ENCODE data around the gene LTBR.

LTBR gene

DNA sequence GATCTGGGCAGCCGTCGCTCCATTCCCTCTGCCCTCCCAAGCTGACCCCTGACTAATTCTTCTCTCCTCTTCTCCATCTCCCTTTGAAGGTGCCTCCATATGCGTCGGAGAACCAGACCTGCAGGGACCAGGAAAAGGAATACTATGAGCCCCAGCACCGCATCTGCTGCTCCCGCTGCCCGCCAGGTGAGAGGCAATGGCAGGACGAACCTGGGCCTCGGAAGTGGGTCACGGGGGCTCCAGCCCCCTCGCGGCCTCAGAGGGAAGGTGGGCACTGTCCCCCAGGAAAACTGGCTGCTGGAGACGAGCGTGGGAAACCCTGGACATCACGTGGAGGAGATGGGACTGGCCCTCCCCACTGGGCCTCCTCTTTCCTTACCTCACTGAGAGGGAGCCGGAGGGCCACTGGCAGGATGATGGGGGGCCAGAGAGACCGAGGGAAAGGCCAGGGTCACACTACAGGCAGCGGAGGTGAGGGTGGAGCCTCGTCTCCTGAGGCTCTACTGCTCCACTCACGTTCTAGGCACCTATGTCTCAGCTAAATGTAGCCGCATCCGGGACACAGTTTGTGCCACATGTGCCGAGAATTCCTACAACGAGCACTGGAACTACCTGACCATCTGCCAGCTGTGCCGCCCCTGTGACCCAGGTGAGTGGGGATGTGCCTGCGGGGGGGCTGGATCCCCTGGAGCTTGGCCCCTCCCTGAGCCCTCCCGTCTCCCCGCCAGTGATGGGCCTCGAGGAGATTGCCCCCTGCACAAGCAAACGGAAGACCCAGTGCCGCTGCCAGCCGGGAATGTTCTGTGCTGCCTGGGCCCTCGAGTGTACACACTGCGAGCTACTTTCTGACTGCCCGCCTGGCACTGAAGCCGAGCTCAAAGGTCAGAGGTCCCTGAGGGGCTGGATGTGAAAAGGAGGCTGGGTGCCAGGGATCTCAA, 806 bp downstream of the LTBR start:
- no peak for DNase-seq (ENCODE audit: low read depth)

DNA sequence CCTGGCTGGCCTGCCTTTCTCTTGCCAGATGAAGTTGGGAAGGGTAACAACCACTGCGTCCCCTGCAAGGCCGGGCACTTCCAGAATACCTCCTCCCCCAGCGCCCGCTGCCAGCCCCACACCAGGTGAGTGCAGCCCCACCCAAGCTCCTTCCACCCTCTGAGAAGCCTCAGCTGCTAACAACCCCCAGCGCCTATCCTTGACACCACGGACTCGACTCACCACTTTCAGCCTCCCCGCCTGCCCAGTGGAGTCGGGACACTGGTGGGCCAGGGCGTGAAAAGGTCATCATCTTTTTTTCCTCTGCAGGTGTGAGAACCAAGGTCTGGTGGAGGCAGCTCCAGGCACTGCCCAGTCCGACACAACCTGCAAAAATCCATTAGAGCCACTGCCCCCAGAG, 2.1 kb downstream of the LTBR start:
- no peak for DNase-seq (ENCODE audit: low read depth)

DNA sequence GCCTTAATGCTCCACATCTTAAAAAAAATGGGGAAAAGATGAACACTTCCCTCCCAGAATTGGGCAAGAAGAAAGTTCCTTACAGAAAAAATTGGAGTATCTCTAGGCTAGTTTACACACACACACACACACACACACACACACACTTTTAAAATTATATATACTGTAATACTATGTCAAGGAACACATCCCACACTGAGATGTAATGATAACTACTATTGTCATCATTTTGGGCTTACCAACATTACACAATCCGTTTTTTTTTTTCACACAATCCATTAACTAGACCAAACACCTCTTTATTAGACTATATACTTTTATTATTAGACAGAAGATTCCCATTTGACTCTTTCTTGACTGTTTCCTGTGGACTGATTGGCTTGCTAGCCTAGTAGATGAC, 2.5 kb downstream of the LTBR start:
- DNase-seq (ENCODE audit: low read depth) = no peak

DNA sequence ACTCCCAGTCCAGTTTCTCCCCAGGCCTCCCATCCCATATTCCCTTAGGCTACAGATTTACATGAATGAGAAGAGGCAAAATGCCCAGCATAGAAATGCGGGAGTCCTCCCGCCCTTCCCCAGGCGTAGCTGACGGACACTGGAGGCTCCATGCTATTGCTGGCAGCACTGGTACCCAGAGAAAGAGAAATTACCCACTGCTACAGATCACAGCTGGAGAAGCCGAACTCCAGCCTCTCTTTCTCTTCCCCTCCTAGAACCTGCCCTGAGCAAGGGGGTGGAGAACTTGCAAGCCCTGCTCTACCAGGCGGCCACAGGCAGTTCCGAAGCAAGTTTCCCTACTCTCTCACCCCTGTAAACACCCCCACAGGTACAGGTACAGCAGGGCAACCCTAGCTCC, 3.6 kb downstream of the LTBR start:
- DNase-seq (ENCODE audit: low read depth) = no peak

DNA sequence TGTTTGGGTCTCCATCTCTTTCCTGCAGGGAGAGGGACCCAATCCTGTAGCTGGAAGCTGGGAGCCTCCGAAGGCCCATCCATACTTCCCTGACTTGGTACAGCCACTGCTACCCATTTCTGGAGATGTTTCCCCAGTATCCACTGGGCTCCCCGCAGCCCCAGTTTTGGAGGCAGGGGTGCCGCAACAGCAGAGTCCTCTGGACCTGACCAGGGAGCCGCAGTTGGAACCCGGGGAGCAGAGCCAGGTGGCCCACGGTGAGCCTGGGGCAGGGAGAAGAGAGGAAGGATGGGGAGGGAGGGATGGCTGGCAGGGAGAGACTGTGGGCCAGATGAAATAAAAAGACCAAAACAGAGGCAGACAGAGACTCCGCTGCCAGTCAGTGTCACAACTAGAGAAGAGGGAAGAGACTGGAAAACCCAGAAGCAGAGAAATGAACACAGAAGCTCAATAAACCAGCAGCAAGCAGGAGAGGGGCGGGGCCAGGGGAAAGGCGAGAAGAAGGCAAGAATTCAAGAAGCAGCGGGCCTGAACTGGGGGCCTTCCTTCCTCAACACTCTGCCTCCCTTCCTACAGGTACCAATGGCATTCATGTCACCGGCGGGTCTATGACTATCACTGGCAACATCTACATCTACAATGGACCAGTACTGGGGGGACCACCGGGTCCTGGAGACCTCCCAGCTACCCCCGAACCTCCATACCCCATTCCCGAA, 6.3 kb downstream of the LTBR start:
- no peak for DNase-seq (ENCODE audit: low read depth)

DNA sequence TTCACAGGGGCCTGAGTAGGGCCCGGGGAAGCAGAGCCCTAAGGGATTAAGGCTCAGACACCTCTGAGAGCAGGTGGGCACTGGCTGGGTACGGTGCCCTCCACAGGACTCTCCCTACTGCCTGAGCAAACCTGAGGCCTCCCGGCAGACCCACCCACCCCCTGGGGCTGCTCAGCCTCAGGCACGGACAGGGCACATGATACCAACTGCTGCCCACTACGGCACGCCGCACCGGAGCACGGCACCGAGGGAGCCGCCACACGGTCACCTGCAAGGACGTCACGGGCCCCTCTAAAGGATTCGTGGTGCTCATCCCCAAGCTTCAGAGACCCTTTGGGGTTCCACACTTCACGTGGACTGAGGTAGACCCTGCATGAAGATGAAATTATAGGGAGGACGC, 7.1 kb downstream of the LTBR start:
- no peak for DNase-seq (ENCODE audit: low read depth)

DNA sequence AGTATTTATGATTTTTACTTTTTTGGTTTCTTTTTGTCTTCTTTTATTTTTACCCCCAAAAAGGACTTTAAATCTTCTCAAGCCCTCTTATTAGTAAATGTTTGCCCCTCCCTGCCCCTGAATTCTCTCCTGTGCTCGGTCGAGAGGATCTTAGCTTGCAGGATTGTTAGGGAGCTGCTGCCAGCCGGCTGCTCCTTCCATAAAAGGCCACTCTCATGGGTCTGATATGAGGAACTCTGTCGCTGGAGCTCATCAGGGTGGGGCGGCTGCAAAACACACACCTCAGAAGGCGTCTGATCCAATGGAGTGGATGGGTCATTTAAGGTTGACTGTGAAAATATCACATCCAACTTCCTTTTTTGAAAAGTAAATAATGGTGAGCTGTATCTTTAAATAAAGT, 8.5 kb downstream of the LTBR start:
- no peak for DNase-seq (ENCODE audit: low read depth)

DNA sequence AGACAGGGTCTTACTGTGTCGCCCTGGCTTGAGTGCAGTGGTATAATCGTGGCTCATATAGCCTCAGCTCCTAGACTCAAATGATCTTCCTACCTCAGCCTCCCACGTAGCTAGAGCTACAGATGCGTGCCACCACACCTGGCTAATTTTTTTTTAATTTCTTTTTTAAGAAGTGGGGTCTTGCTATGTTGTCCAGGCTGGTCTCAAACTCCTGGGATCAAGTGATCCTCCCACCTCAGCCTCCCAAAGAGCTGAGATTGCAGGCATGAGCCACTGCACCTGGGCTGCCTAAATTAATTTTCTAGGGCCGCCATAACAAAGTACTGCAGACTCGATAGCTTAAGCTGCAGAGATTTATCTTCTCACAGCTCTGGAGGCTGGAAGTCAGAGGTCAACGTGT, 9.1 kb downstream of the LTBR start:
- DNase-seq (ENCODE audit: low read depth) = no peak

DNA sequence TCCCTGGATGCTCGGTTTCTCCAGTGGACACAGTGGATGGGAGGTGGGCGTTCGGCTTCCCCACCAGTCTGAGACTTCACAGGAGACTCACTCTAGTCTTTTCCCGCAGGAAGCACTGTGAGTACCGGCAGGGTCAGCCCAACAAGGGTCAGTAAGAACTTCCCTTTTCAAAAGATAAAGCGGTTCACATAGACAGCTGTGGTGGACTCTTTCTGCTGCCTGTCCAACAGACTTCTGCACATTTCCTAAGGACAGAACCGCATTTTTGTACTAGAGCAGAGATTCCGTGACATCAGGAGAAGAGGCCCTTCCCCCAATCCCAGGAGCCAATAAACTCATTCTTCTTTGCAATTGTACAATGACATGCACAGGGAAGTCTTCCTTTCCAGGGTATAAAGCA, 10.4 kb downstream of the LTBR start:
- DNase-seq (ENCODE audit: low read depth) = no peak

DNA sequence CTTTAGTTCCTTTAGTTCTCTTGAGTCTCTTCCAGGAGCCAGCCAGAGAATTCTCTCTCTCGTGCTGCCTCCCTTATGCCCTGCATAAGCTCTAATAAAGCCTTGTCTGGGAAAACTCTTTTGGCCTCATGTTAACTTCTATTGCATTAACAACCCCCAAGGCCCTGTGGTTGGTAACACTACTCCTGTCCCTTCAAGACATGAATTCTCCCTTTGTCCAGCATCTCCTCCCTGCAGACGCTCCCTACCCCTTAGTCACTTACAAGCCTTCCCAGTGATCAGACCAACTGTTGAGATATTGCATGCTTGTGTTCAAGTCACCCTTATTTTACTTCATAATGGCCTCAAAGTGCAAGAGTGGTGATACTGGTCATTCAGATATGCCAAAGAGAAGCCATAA, 12.1 kb downstream of the LTBR start:
- DNase-seq (ENCODE audit: low read depth) = no peak

DNA sequence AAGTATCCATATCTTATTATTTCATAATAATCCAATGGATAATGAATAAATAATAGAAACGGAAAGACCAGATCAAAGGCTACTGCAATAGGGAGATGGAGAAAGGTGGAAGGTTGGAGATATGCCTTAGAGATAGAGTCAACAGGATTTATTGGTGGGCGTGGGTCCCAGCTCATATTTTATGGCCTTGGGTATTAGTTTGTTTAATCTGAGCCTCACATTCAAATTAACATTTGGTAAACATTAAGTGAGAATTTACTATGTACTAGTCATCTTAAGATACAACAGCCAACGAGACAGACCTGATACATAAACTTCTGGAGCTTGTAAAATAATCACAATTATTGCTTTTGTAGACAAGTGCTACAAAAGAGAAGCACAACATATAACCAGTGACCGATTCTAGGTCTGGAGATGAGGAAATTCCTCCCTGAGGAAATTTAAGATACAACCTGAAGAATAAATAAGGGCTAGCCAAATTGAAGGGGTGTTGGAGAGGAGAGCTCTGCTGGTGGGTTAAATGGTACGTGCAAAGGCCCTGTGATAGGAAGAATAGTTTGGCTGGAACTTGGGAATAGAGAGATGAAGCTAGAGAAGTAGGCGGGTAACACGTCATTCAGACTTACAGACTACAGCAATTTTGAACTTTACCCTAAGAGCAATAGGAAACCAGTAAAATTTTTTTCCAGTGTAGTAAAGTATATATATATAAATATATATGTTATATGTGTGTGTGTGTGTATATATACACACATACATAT, 16.1 kb downstream of the LTBR start:
- no peak for DNase-seq (ENCODE audit: low read depth)

DNA sequence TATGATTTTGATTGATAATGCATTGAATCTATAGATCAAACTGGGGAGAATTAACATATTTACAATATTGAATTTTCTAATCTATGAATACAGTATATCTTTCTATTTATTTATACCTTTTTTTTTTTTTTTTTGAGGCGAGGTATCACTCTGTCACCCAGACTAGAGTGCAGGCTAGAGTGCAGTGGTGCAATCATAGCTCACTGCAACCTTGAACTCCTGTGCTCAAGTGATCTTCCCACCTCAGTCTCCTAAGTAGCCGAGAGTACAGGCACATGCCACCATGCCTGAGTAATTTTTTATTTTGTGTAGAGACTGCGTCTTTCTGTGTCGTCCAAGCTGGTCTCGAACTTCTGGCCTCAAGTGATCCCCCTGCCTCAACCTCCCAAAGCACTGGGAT, 20.4 kb downstream of the LTBR start:
- no peak for DNase-seq (ENCODE audit: low read depth)

DNA sequence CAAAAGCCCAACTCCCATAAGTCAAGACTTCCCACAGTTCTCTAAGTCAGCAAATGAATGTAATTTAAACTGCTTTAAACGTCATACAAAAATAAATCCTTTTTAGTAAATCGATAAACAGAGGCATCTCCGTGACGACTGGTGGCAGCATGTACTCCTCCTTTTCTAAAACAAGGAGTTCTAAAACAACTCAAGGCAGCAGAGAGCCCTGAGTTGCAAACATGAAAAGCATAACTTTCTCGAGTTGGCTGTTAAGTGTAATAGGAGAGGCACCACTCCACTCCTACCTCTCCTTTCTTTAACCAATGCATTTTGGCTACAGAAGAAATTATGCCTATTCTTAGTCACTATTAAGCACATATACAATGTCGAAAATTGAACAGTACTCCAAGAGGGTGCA, 22.0 kb downstream of the LTBR start:
- no peak for DNase-seq (ENCODE audit: low read depth)

DNA sequence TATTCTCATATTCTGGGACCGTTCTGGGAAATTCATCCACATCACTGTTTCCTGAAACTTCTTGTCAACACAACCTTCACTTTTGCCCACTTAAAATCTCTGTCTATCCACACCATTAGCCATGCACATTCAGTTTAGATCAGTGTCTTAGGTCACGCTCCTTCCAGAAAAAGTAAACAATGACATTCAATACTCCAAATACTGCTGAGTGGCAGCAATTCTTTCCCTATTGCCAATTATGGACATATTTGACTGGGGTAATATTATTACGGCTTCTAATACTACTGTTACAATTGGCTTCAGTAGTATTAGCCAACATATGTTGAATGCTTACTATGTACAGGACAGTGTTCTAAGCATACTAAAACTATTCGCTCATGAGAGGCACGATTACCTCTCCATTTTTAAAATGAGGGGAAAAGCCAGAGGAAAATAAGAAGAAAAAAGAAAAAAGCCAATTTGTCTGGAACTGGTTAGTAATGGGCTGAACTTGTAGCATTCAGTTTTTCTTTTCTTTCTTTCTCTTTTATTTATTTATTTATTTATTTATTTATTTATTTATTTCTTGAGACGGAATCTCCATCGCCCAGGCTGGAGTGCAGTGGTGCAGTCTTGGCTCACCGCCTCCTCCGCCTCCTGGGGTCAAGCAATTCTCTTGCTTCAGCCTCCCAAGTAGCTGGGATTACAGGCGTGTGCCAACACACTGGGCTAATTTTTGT, 23.4 kb downstream of the LTBR start:
- DNase-seq (ENCODE audit: low read depth) = peak; percentile 61

DNA sequence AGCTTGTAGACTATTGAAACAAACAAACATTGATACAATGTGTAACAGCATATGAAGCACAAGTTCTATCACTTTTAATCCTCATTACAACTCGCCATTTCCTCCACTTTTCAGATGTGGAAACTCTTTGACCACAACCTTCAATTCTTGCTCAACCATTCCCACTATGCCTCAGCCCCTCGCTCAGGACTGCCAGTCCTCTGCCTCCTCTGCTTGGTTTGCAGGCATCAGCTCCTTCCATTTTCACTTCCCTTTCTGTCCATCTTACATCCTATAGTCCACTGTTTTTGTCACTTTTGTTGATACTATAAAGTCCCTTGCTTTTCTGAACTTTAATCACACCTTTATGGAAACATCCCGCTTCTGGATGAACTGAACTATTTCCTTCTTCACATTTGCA, 32.6 kb downstream of the LTBR start:
- no peak for DNase-seq (ENCODE audit: low read depth)

DNA sequence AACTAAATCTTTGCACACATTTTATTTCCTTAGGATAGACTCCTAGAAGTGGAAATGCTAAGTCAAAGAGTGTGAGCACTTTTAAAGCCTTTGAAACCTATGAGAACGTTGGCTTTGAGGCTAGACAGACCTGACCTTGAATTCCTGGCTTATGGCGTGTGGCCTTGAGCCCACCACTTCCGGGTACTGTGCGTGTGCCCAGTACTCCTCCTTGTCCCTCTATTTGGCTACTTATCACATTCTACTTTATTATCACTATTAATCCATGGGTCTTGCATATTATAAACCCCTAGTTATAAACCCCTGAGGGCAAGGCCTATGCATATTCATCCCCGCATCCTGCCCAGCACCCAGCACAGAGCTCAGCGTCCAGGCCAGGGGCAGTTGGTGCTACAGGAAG, 34.8 kb downstream of the LTBR start:
- DNase-seq (ENCODE audit: low read depth) = no peak

DNA sequence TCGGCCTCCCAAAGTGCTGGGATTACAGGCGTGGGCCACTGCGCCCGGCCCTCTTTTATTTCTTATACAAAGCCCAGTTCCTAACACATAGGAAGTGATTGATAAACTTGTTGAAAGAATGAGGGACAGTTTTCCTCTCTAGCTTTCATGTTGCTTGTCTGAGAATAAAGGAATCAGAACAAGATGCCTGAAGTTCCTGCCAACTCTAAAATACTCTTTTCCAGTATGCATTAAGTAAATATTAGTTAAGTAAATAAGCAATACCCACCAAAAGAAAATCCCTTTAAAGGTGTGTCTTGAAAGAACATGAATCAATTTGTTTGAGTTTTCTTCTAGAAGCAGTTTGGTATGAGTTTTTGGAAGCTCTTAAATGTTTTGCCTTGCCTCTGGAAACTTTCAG, 36.4 kb downstream of the LTBR start:
- DNase-seq (ENCODE audit: low read depth) = no peak

DNA sequence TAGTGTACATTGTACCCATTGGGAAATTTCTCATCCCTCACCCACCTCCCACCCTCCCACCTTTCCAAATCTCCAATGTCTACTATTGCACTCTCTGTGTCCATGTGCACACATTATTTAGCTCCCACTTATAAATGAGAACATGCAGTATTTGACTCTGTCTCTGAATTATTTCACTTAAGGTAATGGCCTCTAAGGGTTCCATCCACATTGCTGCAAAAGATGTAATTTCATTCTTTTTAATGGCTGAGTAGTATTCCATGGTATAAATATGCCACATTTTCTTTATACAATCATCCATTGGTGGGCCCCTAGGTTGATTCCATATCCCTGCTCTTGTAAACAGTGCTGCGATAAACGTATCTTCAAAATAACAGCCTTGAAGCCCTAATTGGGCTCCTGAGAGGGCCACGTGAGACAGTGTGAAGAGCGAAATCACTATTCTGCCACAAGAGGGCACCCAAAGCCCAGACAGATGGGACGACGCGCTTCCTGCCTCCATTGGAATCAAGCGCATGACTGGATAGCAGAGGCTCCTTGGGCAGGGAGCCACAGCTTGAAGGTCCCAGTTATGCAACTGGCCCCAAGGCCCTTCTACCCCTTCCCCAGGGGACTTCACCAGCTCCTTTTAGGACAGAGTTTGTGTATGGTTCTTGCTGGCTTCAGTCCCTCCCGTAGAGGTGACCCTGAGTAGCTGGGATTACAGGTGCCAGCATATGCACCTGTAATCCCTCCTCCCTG, 39.5 kb downstream of the LTBR start:
- peak; percentile 90 for DNase-seq (ENCODE audit: low read depth)

DNA sequence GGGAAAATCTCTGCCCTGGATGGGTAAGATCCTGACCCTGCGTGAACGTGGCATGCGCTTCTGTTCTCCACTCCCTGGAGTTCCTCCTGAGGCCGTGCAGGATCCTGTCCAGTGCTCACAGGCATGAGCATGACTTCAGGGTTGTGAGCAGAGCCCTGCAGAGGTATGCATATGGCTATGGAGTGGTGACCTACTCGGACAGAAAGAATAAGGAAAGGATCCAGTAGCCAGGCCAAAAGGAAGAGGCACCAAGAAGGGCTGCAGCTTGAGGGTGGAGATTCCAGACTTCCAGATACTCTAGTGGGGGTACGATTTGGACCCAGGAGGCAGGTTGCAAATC, 40.0 kb downstream of the LTBR start:
- DNase-seq (ENCODE audit: low read depth) = no peak

DNA sequence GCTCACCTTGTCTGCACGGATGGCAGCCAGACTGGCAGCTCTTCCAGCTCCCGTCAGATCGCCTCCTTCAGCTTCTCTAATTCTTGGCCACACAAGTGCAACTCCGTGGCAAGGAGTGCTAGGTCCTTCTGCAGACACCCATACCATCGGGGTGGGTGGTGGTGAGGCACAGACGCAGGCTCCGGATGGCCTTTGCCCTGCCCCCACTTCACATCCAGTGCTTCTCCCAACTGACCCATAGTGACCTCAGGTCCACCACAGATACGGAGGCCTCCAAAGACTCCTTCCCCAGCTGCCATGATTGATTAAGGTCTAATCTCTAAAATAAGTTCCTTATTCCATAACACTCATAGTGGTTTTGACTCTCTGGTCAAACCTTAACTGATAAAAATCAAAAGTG, 40.9 kb downstream of the LTBR start:
- no peak for DNase-seq (ENCODE audit: low read depth)

Data from fibroblast of gingiva (primary cell).